ENCODE measurements around the gene ULBP1. TPM values are rescaled to one million over a fixed set of nuclear protein-coding genes. Genes with fewer than 3 reads are reported as not detected.
"Not testable (repeated sequence)": the region's sequence is repeated elsewhere in the genome, so short reads cannot be mapped to it uniquely, and the experiment has no call there.

Gene ULBP1
- total RNA-seq, 2 donors from 2014 or later = 0.14 TPM; not detected in 1

GRCh38 chr6:149924206-149924932 is 39.4 kb upstream of the ULBP1 start:
- DNase-seq (ENCODE audit: low spot score) = no peak
- TF ChIP-seq, protein P1, sequence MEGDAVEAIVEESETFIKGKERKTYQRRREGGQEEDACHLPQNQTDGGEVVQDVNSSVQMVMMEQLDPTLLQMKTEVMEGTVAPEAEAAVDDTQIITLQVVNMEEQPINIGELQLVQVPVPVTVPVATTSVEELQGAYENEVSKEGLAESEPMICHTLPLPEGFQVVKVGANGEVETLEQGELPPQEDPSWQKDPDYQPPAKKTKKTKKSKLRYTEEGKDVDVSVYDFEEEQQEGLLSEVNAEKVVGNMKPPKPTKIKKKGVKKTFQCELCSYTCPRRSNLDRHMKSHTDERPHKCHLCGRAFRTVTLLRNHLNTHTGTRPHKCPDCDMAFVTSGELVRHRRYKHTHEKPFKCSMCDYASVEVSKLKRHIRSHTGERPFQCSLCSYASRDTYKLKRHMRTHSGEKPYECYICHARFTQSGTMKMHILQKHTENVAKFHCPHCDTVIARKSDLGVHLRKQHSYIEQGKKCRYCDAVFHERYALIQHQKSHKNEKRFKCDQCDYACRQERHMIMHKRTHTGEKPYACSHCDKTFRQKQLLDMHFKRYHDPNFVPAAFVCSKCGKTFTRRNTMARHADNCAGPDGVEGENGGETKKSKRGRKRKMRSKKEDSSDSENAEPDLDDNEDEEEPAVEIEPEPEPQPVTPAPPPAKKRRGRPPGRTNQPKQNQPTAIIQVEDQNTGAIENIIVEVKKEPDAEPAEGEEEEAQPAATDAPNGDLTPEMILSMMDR (IDR thresholded peaks at IDR 0.05) = no peak
- H3K27me3 ChIP-seq (replicated peaks; ENCODE audit: insufficient read depth) = no peaks in the 10 kb centered on the region

GRCh38 chr6:149924933-149925252 is 38.9 kb upstream of the ULBP1 start:
- Histone ChIP-seq H3K4me3 (no peak overlapping the region), H3K27ac (no peak overlapping the region), H3K4me1 (ENCODE audit: control insufficient read depth in 1 of 2, low read depth in 2 of 2) (peaks cover 4 to 14% of the 10 kb centered on the region in 2 donors), H3K36me3 (no peaks in the 10 kb centered on the region), H3K9me3 (no peaks in the 10 kb centered on the region), H3K27me3 (replicated peaks; ENCODE audit: insufficient read depth) (no peaks in the 10 kb centered on the region)
- DNase-seq (ENCODE audit: low spot score) (no peak), ATAC-seq (ENCODE audit: insufficient number of reproducible peaks, low FRiP score, low read depth) (no peak)
- TF ChIP-seq, protein P1 (IDR thresholded peaks at IDR 0.05) = no peak

More at GRCh38 chr6:149924206-149924932, 39.4 kb upstream of the ULBP1 start:
- Histone ChIP-seq H3K9me3 (no peaks in the 10 kb centered on the region), H3K27ac (no peak overlapping the region), H3K36me3 (no peaks in the 10 kb centered on the region), H3K4me3 (no peak overlapping the region), H3K4me1 (ENCODE audit: control insufficient read depth in 1 of 2, low read depth in 2 of 2) (peaks cover 4 to 14% of the 10 kb centered on the region in 2 donors)
- no peak for ATAC-seq (ENCODE audit: insufficient number of reproducible peaks, low FRiP score, low read depth)

GRCh38 chr6:149925253-149925973 is 38.3 kb upstream of the ULBP1 start:
- Histone ChIP-seq H3K27me3 (replicated peaks; ENCODE audit: insufficient read depth) (no peaks in the 10 kb centered on the region), H3K9me3 (no peaks in the 10 kb centered on the region), H3K4me1 (ENCODE audit: control insufficient read depth in 1 of 2, low read depth in 2 of 2) (peaks cover 4 to 14% of the 10 kb centered on the region in 2 donors), H3K4me3 (peak overlapping the region; percentile 80), H3K27ac (no peak overlapping the region), H3K36me3 (no peaks in the 10 kb centered on the region)
- DNase-seq (ENCODE audit: low spot score) (no peak), ATAC-seq (ENCODE audit: insufficient number of reproducible peaks, low FRiP score, low read depth) (no peak)
- TF ChIP-seq, protein P1 (IDR thresholded peaks at IDR 0.05) = no peak

DNA sequence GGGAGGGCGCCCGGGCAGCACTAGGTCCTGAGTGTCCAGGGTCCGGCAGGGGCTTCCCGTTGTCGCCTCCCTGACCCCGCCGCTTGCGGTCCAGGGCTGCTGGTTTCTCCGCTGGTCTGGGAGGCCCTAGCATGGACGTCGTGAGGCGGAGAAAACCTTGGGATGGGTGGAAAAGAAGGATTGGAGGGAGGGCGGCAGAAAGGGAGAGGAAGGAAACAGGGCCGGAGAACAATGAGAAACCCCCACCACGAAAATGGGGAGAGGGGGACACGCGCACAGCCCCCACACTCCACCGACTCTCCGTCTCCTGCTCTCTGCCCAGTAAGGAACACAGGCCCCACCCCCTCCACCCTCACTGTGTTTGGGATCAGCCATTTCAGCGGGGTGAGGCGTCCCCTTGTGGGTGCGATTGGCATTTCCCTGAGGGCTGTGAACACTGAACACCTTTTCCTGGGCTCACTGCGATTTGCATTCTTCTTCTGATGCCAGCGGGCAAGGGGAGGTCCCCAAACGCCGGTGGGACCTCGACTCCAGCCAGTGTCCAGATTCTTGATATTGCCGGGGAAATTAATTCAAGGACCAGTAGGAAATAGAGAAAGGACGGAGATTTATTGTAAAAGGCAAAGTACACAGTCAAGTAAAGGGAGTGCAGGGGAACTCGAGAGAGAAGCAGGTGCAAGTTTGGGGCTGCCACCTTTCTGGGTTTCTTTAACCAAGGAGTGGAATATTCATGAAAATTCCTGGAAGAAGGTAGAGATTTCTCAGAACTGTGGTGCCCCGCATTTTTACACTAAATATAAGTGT is 37.6 kb upstream of the ULBP1 start:
- Histone ChIP-seq H3K4me1 (ENCODE audit: control insufficient read depth in 1 of 2, low read depth in 2 of 2) (peaks cover 4 to 14% of the 10 kb centered on the region in 2 donors), H3K9me3 (no peaks in the 10 kb centered on the region), H3K27me3 (replicated peaks; ENCODE audit: insufficient read depth) (no peaks in the 10 kb centered on the region), H3K4me3 (peak overlapping the region; percentile 80), H3K27ac (no peak overlapping the region), H3K36me3 (no peaks in the 10 kb centered on the region)
- TF ChIP-seq, protein P1 (IDR thresholded peaks at IDR 0.05) = peak; percentile 96
- ATAC-seq (ENCODE audit: insufficient number of reproducible peaks, low FRiP score, low read depth) = peak; percentile 73
- DNase-seq (ENCODE audit: low spot score) = peak; percentile 82

DNA sequence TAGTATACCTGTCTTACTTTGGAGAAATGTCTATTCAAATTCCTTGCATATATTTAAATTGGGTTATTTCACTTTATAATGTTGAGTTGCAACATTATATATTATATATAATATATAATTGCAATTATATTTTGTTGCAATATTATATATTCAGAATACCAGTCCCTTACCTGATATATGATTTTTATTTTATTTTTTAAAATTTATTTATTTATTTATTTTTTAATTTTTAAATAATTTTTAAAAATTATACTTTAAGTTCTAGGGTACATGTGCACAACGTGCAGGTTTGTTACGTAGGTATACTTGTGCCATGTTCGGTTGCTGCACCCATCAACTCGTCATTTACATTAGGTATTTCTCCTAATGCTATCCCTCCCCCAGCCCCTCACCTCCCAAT is 36.7 kb upstream of the ULBP1 start:
- ATAC-seq (ENCODE audit: insufficient number of reproducible peaks, low FRiP score, low read depth); H3K27ac ChIP-seq; H3K36me3 ChIP-seq; H3K4me3 ChIP-seq; H3K9me3 ChIP-seq; H3K27me3 ChIP-seq (replicated peaks; ENCODE audit: insufficient read depth); DNase-seq (ENCODE audit: low spot score): not testable (repeated sequence)
- H3K4me1 ChIP-seq (ENCODE audit: control insufficient read depth in 1 of 2, low read depth in 2 of 2) = peaks cover 4 to 14% of the 10 kb centered on the region in 2 donors

Measured in thoracic aorta (tissue), 2 donors.